Stromal cell of bone marrow (primary cell): ENCODE results near the gene NDUFV3.
"Not testable (repeated sequence)": the region's sequence is repeated elsewhere in the genome, so short reads cannot be mapped to it uniquely, and the experiment has no call there.

ENCODE experiments used
- DNase-seq: peaks from one replicate; pipeline ENCODE4 v3.0.0-alpha.2; 2012; ENCODE audit warnings: low read depth

Gene NDUFV3

DNA sequence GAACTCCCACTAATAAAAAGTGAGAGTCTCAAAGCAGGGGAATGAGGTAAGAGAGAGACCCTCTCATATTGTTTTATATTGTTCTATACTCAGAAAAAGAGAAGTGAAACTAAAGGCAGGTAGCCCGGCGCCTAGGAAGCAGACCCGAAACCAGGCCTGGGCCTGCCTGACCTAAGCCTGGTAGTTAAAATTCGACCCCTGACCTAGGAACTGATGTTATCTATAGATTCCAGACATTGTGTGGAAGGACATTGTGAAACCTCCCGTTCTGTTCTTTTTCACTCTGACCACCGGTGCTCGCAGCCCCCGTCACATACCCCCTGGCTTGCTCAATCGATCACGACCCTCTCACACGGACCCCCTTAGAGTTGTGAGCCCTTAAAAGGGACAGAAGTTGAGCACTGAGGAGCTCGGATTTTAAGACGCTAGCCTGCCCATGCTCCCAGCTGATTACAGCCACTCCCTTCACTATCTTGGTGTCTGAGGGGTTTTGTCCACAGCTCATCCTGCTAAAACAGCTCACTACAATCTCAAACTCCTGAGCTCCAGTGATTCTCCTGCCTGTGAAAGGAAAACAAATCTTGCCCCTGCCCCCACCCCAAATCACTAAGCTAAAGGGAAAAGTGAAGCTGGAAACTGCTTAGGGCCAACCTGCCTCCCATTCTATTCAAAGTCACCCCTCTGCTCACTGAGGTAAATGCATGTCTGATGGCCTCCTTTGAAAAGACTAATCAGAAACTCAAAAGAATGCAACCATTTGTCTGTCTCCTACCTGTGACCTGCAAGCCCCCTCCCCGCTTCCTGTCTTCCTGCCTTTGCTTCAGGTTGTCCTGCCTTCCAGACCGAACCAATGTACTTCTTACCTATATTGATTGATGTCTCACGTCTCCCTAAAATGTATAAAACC, 44.2 kb downstream of the NDUFV3 start:
- DNase-seq = not testable (repeated sequence)

- no peak for DNase-seq
Measured at GRCh38 chr21:42937960-42938605, 45.0 kb downstream of the NDUFV3 start.

DNA sequence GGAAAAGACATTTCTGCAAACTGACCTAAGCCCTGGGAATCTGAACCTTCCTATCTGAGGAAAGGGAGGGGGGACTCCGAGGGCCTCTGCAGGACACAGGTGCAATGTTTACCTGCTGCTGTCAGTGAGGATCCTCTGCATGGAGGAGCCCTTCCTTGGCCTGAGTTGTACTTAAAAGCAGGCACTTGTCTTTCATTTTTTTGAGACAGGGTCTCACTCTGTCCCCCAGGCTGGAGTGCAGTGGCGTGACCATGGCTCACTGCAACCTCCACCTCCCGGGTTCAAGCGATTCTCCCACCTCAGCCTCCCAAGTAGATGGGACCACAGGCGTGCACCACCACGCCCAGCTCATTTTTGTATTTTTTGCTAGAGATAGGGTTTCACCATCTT, 45.5 kb downstream of the NDUFV3 start:
- DNase-seq = not testable (repeated sequence)

DNA sequence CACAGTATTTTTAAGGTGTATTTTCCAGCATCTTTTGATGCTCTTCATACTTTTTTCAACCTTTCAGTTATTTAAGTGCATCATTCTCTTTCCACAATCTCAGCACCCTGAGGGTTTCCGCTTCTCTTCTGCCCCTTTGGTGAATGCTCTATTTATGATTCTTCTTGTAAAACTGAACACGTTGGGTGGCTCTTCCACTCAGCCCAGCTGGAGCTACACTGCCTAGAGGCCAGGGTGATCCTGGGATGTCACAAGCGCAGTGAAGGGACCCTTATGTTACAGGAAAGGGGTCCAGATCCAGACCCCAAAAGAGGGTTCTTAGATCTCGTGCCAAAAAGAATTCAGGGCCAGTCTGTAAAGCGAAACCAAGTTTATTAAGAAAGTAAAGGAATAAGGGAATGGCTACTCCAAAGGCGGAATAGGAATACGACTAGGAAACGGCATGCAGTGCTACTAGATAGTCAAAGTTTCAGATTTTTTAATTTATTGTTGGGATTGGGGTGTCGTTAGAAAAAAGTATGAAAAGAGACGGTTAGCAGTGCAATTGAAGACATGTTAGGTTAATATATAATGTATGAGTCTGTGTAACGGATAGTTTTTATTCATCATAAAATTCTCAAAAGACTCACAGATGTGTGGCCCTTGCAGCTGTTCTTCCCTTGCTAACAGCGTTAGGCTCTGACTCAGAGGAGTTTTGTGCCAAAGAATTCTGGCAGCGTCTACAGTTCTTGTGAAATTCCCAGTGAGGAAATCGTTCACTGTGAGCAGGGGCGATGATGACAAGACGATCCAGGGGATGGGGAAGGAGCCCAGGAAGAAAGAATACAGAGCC, 46.7 kb downstream of the NDUFV3 start:
- DNase-seq = peak; percentile 97

DNA sequence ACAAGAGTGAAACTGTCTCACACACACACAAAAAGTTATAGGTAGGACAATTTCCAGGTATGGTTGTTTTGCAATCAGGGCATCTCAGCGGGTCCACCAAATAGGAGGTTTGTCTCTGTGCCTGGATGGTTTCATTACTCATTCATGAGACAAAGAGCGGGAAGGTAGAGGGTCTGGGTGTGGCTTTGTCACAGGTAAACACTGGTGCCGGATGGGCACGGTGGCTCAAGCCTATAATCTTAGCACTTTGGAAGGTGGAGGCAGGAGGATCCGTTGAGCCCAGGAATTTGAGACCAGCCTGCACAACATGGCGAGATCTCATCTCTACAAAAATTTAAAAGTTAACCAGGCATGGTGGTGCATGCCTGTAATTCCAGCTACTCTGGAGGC, 48.6 kb downstream of the NDUFV3 start:
- no peak for DNase-seq

- DNase-seq = no peak
Measured at GRCh38 chr21:42942244-42942643, 49.1 kb downstream of the NDUFV3 start.

DNA sequence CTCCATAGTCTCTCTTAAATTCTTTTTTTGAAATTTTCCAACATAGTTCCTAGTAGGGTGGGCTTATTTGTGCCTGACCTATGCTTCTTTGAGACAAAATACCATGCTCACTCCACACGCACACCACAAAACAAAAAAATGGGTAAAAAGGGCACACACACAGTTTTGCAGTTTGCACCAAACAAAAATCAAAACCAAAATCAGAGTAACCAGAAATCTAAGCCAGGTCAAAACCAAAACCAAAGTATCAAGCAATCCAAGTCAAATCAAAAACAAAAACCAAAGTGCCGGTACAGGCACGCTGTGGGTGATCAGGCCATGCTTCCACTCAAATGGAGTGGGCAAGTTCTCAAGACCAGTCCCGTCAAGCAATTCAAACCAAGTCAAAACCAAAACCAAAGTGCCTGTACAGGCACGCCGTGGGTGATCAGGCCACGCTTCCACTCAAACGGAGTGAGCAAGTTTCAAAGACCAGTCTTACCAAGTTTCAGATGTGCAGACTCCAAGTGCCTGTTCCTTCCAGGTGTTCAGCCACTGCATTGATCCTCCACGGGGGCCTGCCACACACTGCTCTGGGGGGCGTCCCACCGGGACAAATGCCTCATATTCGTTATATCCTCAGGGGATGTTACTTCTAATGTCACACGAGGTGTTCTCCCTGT, 56.1 kb downstream of the NDUFV3 start:
- DNase-seq = not testable (repeated sequence)

GRCh38 chr21:42951193-42951592, 58.1 kb downstream of the NDUFV3 start:
- not testable (repeated sequence) for DNase-seq

- DNase-seq = no peak
Measured at GRCh38 chr21:42956824-42957630, 63.9 kb downstream of the NDUFV3 start.

- DNase-seq = not testable (repeated sequence)
Measured at GRCh38 chr21:42958122-42958521, 65.0 kb downstream of the NDUFV3 start.

- no peak for DNase-seq
Measured at GRCh38 chr21:42959728-42960127, 66.6 kb downstream of the NDUFV3 start.

- no peak for DNase-seq
Measured at GRCh38 chr21:42962380-42963007, 69.4 kb downstream of the NDUFV3 start.
